Progenitor cell of endocrine pancreas (in vitro differentiated cells): ENCODE data around the gene SLC16A6. TPM values are rescaled to one million over a fixed set of nuclear protein-coding genes. Genes with fewer than 3 reads are reported as not detected.

Experiments
- DNase-seq: peaks from one replicate; pipeline ENCODE4 v3.0.0; 2021; ENCODE audit warnings: low spot score; ENCODE audit not compliant: unreplicated experiment
- H3K27ac Mint-ChIP-seq: 2 replicates; pipeline ENCODE4 v1.8.0; 2021; ENCODE audit warnings: mild to moderate bottlenecking, moderate library complexity, mixed read lengths
- H3K27me3 Mint-ChIP-seq: 2 replicates; pipeline ENCODE4 v1.8.0; 2021; ENCODE audit warnings: mixed read lengths
- H3K36me3 Mint-ChIP-seq: 2 replicates; pipeline ENCODE4 v1.8.0; 2022; ENCODE audit warnings: mixed read lengths; ENCODE audit not compliant: insufficient read depth
- H3K4me1 Mint-ChIP-seq: 2 replicates; pipeline ENCODE4 v1.8.0; 2021; ENCODE audit warnings: low read depth, mixed read lengths
- H3K4me3 Mint-ChIP-seq: 2 replicates; pipeline ENCODE4 v1.8.0; 2021; ENCODE audit warnings: low read depth, mild to moderate bottlenecking, moderate library complexity, mixed read lengths
- H3K9me3 Mint-ChIP-seq: 2 replicates; pipeline ENCODE4 v1.8.0; 2021; ENCODE audit warnings: low read depth, mixed read lengths
- CTCF ChIP-seq: fragments of 200-600 bp; sonication (generic); IDR thresholded peaks from one replicate; pipeline ENCODE4 v1.5.0; 2021; ENCODE audit warnings: antibody characterized with exemption, mild to moderate bottlenecking; ENCODE audit not compliant: unreplicated experiment
- total RNA-seq: library from RNA; stranded (reverse); gene quantifications from 2 replicates; pipeline ENCODE4 v1.2.1, GENCODE V29; 2021

The SLC16A6 gene
- total RNA-seq, 1 donor from 2014 or later, result 0.12 TPM

GRCh38 chr17:68327823-68328557 is 37.1 kb upstream of the SLC16A6 start:
- peaks cover 2% of the 10 kb centered on the region for H3K4me1 Mint-ChIP-seq
- peaks cover 6% of the 10 kb centered on the region for H3K9me3 Mint-ChIP-seq
- no peak overlapping the region for H3K4me3 Mint-ChIP-seq

GRCh38 chr17:68326681-68327080 is 35.8 kb upstream of the SLC16A6 start:
- Mint-ChIP-seq H3K4me1 (peaks cover 6% of the 10 kb centered on the region), H3K27ac (no peak overlapping the region), H3K27me3 (no peaks in the 10 kb centered on the region), H3K4me3 (no peak overlapping the region), H3K9me3 (peaks cover 3% of the 10 kb centered on the region), H3K36me3 (peaks cover 2% of the 10 kb centered on the region)
- no peak for TF ChIP-seq CTCF
- no peak for DNase-seq

More at GRCh38 chr17:68327823-68328557, 37.1 kb upstream of the SLC16A6 start:
- no peaks in the 10 kb centered on the region for H3K27me3 Mint-ChIP-seq
- TF ChIP-seq CTCF, result no peak
- H3K36me3 Mint-ChIP-seq, result peaks cover 4% of the 10 kb centered on the region
- no peak for DNase-seq
- H3K27ac Mint-ChIP-seq, result no peak overlapping the region

- Mint-ChIP-seq H3K27ac (no peak overlapping the region), H3K9me3 (no peaks in the 10 kb centered on the region), H3K27me3 (no peaks in the 10 kb centered on the region), H3K36me3 (peaks cover 2% of the 10 kb centered on the region), H3K4me1 (peaks cover 7% of the 10 kb centered on the region), H3K4me3 (no peak overlapping the region)
- DNase-seq, result no peak
- no peak for TF ChIP-seq CTCF
These were observed 35.0 kb upstream of the SLC16A6 start for GRCh38 chr17:68325961-68326360.

- Mint-ChIP-seq H3K4me3 (no peak overlapping the region), H3K9me3 (no peaks in the 10 kb centered on the region), H3K4me1 (peaks cover 17% of the 10 kb centered on the region), H3K27ac (no peak overlapping the region), H3K36me3 (no peaks in the 10 kb centered on the region), H3K27me3 (no peaks in the 10 kb centered on the region)
- no peak for DNase-seq
- TF ChIP-seq CTCF, result no peak
These were observed 33.9 kb upstream of the SLC16A6 start for GRCh38 chr17:68324654-68325336.

- Mint-ChIP-seq H3K27me3 (no peaks in the 10 kb centered on the region), H3K36me3 (no peaks in the 10 kb centered on the region), H3K4me1 (peaks cover 23% of the 10 kb centered on the region), H3K9me3 (no peaks in the 10 kb centered on the region), H3K27ac (no peak overlapping the region), H3K4me3 (no peak overlapping the region)
- no peak for TF ChIP-seq CTCF
- DNase-seq, result no peak
These were observed 33.2 kb upstream of the SLC16A6 start for GRCh38 chr17:68324114-68324513.
